GM12878 (cell line): ENCODE measurements around the gene CD2AP. TPM values are rescaled to one million over a fixed set of nuclear protein-coding genes. Genes with fewer than 3 reads are reported as not detected.

Source experiments
- ATAC-seq: fragments of 200-7000 bp; cut with Tn5 transposase; 3 replicates; pipeline ENCODE4 v1.9.1; 2020; ENCODE audit warnings: mild to moderate bottlenecking, moderate library complexity
- BruUV-seq: library from RNA; stranded (reverse); fragments of 400-500 nt; replicated peaks from 2 replicates; lab custom pipeline; 2021; lab: Mats Ljungman, UMichigan
- CTCF ChIA-PET: fragments of 300-600 bp; sonication (Branson Sonifier 250); formaldehyde crosslinking; extraction: SDS; loops from one replicate; lab custom pipeline; 2021; ENCODE audit warnings: inconsistent platforms; lab: Yijun Ruan, JAX
- POLR2A ChIA-PET: fragments of 350-600 bp; formaldehyde crosslinking; extraction: SDS; loops from one replicate; lab custom pipeline; 2021; ENCODE audit warnings: inconsistent platforms; lab: Charles Lee
- RAD21 ChIA-PET: fragments of 300-600 bp; sonication (Branson Sonifier 250); formaldehyde crosslinking; loops from one replicate; lab custom pipeline; 2023; ENCODE audit warnings: antibody characterized with exemption; ENCODE audit not compliant: unreplicated experiment; lab: Charles Lee
- SMC1A ChIA-PET: fragments of 300-600 bp; sonication (Branson Sonifier 250); formaldehyde crosslinking; loops from one replicate; lab custom pipeline; 2023; ENCODE audit not compliant: unreplicated experiment, uncharacterized antibody; lab: Charles Lee
- DNase-seq: peaks from one replicate; pipeline ENCODE4 v3.0.0-alpha.2; 2011; ENCODE audit warnings: low read depth, low spot score
- FAIRE-seq: peaks from 3 replicates; lab custom pipeline; 2011; peaks lifted over from hg19 to GRCh38; lab: Jason Lieb, UNC
- H2AFZ ChIP-seq: 2 replicates; pipeline ENCODE4 v1.6.0; 2011; ENCODE audit warnings: low read depth, low read length, control low read depth; ENCODE audit not compliant: control insufficient read depth
- H3K27ac ChIP-seq: 2 replicates; pipeline ENCODE4 v1.5.1; 2011; ENCODE audit warnings: control low read depth; ENCODE audit not compliant: control insufficient read depth, insufficient read depth
- H3K27me3 ChIP-seq, 2 experiments: replicated peaks in 1 of 2; 2 replicates each; pipeline versions ENCODE4 v1.6.0 to v1.6.1; 2011; ENCODE audit warnings: low read length in 1 of 2; ENCODE audit not compliant: control insufficient read depth in 2 of 2, insufficient read depth in 2 of 2
- H3K36me3 ChIP-seq, 2 experiments: 2 replicates each; pipeline ENCODE4 v1.5.1; 2011; ENCODE audit warnings: low read length in 1 of 2; ENCODE audit not compliant: control insufficient read depth in 2 of 2, insufficient read depth in 2 of 2
- H3K4me1 ChIP-seq: 2 replicates; pipeline ENCODE4 v1.6.1; 2011; ENCODE audit warnings: mild to moderate bottlenecking, low read length, moderate library complexity, mixed read lengths; ENCODE audit not compliant: control insufficient read depth, insufficient read depth
- H3K4me2 ChIP-seq: 2 replicates; pipeline ENCODE4 v1.6.0; 2011; ENCODE audit warnings: control low read depth; ENCODE audit not compliant: control insufficient read depth, insufficient read depth
- H3K4me3 ChIP-seq: fragments of 200-600 bp; sonication (generic); 2 replicates; pipeline ENCODE4 v1.5.1; 2016
- H3K79me2 ChIP-seq: 2 replicates; pipeline ENCODE4 v1.6.0; 2011; ENCODE audit warnings: low read length; ENCODE audit not compliant: control insufficient read depth, insufficient read depth
- H3K9ac ChIP-seq: 2 replicates; pipeline ENCODE4 v1.8.0; 2011; ENCODE audit warnings: low read length, control low read depth, mixed read lengths; ENCODE audit not compliant: control insufficient read depth, insufficient read depth
- H3K9me3 ChIP-seq: replicated peaks from 3 replicates; pipeline ENCODE4 v1.5.1; 2011; ENCODE audit warnings: mild to moderate bottlenecking, low read length; ENCODE audit not compliant: control insufficient read depth, insufficient read depth
- H4K20me1 ChIP-seq: 2 replicates; pipeline ENCODE4 v1.6.0; 2011; ENCODE audit not compliant: control insufficient read depth, insufficient read depth
- ATF2 ChIP-seq: IDR thresholded peaks from 2 replicates; pipeline ENCODE4 v1.6.1; 2012; ENCODE audit warnings: low read length, inconsistent platforms
- DPF2 ChIP-seq: fragments of 450-650 bp; IDR thresholded peaks from 2 replicates; pipeline ENCODE4 v1.6.1; 2017; ENCODE audit warnings: mild to moderate bottlenecking
- ETV6 ChIP-seq, 2 experiments: fragments of 450-650 bp in 1 of 2; IDR thresholded peaks in 1 of 2; conservative IDR thresholded peaks in 1 of 2; 2 replicates each; pipeline ENCODE4 v1.6.1; 2014; ENCODE audit warnings: antibody characterized with exemption in 1 of 2, borderline replicate concordance in 1 of 2, low read depth in 1 of 2, mild to moderate bottlenecking in 1 of 2, moderate library complexity in 1 of 2
- JUND ChIP-seq: IDR thresholded peaks from 2 replicates; pipeline ENCODE4 v1.6.1; 2012; ENCODE audit warnings: low read depth, mild to moderate bottlenecking, low read length, improper control_type of control experiment, moderate library complexity
- MLLT1 ChIP-seq: fragments of 450-650 bp; IDR thresholded peaks from 2 replicates; pipeline ENCODE4 v1.6.1; 2016; ENCODE audit warnings: mild to moderate bottlenecking
- PAX8 ChIP-seq: fragments of 450-650 bp; IDR thresholded peaks from 2 replicates; pipeline ENCODE4 v1.6.1; 2017; ENCODE audit warnings: mild to moderate bottlenecking, moderate library complexity
- SMAD5 ChIP-seq: IDR thresholded peaks from 2 replicates; pipeline ENCODE4 v1.6.1; 2016; ENCODE audit warnings: antibody characterized with exemption, low read depth
- SPI1 ChIP-seq: IDR thresholded peaks from 2 replicates; pipeline ENCODE4 v1.6.1; 2011; ENCODE audit warnings: low read depth, mild to moderate bottlenecking, low read length, moderate library complexity, borderline replicate concordance; ENCODE audit not compliant: insufficient read depth
- TCF12 ChIP-seq: IDR thresholded peaks from 2 replicates; pipeline ENCODE4 v1.6.1; 2011; ENCODE audit warnings: low read depth, mild to moderate bottlenecking, low read length
- ZBTB11 ChIP-seq: fragments of 450-650 bp; formaldehyde crosslinking; IDR thresholded peaks from 2 replicates; pipeline ENCODE4 v1.5.0; 2022; ENCODE audit warnings: mild to moderate bottlenecking, missing genetic modification characterization
- ZBTB4 ChIP-seq: fragments of 450-650 bp; formaldehyde crosslinking; IDR thresholded peaks from 2 replicates; pipeline ENCODE4 v1.4.0; 2022; ENCODE audit warnings: mild to moderate bottlenecking, moderate library complexity
- ZNF207 ChIP-seq: fragments of 450-650 bp; IDR thresholded peaks from 2 replicates; pipeline ENCODE4 v1.6.1; 2014; ENCODE audit warnings: antibody characterized with exemption, mild to moderate bottlenecking, borderline replicate concordance
- ZNF622 ChIP-seq: fragments of 450-650 bp; IDR thresholded peaks from 2 replicates; pipeline ENCODE4 v1.6.1; 2017; ENCODE audit warnings: mild to moderate bottlenecking, inconsistent platforms
- WGBS: methylation state at CpG from one replicate; pipeline ENCODE4 v1.1.6; 2016; ENCODE audit warnings: low lambda C conversion rate; ENCODE audit not compliant: insufficient replicate concordance, insufficient coverage; ENCODE audit errors: missing lambda C conversion rate; 5-methylcytosine and 5-hydroxymethylcytosine counted together
- in situ Hi-C: fragments of 300-500 bp; cut with MboI; formaldehyde crosslinking; loops from 9 replicates; pipeline ENCODE4 v1.14.3; 2018; ENCODE audit warnings: mixed read lengths
- intact Hi-C: fragments of 100-400 bp; cut with micrococcal nuclease; formaldehyde crosslinking; loops from one replicate; pipeline ENCODE4 v1.14.2; 2022; ENCODE audit not compliant: unreplicated experiment
- polyA plus RNA-seq, 11 experiments: library from polyadenylated mRNA; depleted of rRNA in 4 of 11; unstranded in 6 of 11; stranded (reverse) in 5 of 11; fragments of >200 nt; fragmentation: Nextera tagmentation in 4 of 11; fragmentation: Illumina TruSeq in 1 of 11; extraction: Ambion mirVana in 4 of 11; extraction: Trizol in 1 of 11; gene quantifications; 1 replicate in 1 of 11; 2 replicates in 10 of 11; pipeline versions ENCODE4 v1.2.1 to v1.2.3, GENCODE V29; 2011 to 2016; ENCODE audit warnings: inconsistent platforms in 2 of 11, missing spikeins in 2 of 11, low read depth in 1 of 11
- total RNA-seq, 4 experiments: library from RNA; depleted of rRNA in 3 of 4; stranded (reverse); fragments of >200 nt in 3 of 4; fragmentation: Illumina TruSeq in 1 of 4; extraction: Trizol in 1 of 4; gene quantifications; 2 replicates each; pipeline versions ENCODE4 v1.2.1 to v1.2.3, GENCODE V29; 2013 to 2021

Gene CD2AP
- total and polyA plus RNA-seq, 10 of the 15 experiments (the other 5 are each of a cell fraction or from before 2014, with no cell fraction given) = 5.4 to 46.6 (median 20.9) TPM

- no peaks in the 10 kb centered on the region for H3K27me3 ChIP-seq
- ChIA-PET SMC1A (no interaction called here), POLR2A (no interaction called here), RAD21 (no interaction called here), CTCF (interaction anchor here (1.4 kb wide), 1 partner anchor 81 kb away, joined by 3 read pairs; no protein-coding TSS in a partner anchor)
- ATAC-seq = no peak
- H2AFZ ChIP-seq = no peak overlapping the region
- H3K9ac ChIP-seq = no peak overlapping the region
- intact Hi-C loops = no loop called here
- in situ Hi-C loops = no loop called here
- no peak for FAIRE-seq
- peaks cover 27% of the 10 kb centered on the region for H3K79me2 ChIP-seq
- no peak overlapping the region for H3K4me2 ChIP-seq
- TF ChIP-seq PAX8 (no peak), ZBTB4 (CRISPR knock-in tag) (no peak), ZNF622 (no peak), TCF12 (no peak), ZNF207 (no peak), SPI1 (no peak), ETV6 (conservative IDR thresholded peaks at IDR 0.05 in 1 of 2, IDR thresholded peaks at IDR 0.05 in 1 of 2; ENCODE audit: borderline replicate concordance in 1 of 2, low read depth in 1 of 2) (no peak), ZBTB11 (CRISPR knock-in tag) (no peak), DPF2 (no peak), SMAD5 (no peak), ATF2 (no peak), JUND (no peak), MLLT1 (no peak)
- H3K9me3 ChIP-seq = peaks cover 3% of the 10 kb centered on the region; the same call in 2 of the 3 replicates
- WGBS = 93% methylated on average over 2 of the region's 2 CpGs
- H3K36me3 ChIP-seq = no peaks in the 10 kb centered on the region; a peak in 1 of 4 replicates
- H3K4me3 ChIP-seq = no peak overlapping the region
- H3K27ac ChIP-seq = no peak overlapping the region
- no peaks in the 10 kb centered on the region for H3K4me1 ChIP-seq
- no TSS peak for BruUV-seq
- no peaks in the 10 kb centered on the region for H4K20me1 ChIP-seq
- no peak for DNase-seq
Measured at GRCh38 chr6:47519279-47519678, 41.7 kb downstream of the CD2AP start.
